Measurements from ENCODE around the gene CARD9. TPM values are rescaled to one million over a fixed set of nuclear protein-coding genes. Genes with fewer than 3 reads are reported as not detected.
A peak's percentile ranks its signal among the peaks of the same experiment; 100 is the strongest.

Gene CARD9, protein sequence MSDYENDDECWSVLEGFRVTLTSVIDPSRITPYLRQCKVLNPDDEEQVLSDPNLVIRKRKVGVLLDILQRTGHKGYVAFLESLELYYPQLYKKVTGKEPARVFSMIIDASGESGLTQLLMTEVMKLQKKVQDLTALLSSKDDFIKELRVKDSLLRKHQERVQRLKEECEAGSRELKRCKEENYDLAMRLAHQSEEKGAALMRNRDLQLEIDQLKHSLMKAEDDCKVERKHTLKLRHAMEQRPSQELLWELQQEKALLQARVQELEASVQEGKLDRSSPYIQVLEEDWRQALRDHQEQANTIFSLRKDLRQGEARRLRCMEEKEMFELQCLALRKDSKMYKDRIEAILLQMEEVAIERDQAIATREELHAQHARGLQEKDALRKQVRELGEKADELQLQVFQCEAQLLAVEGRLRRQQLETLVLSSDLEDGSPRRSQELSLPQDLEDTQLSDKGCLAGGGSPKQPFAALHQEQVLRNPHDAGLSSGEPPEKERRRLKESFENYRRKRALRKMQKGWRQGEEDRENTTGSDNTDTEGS
- 16.2 and 17.6 TPM in 2 replicates for total RNA-seq

- peaks cover 7% of the 10 kb centered on the region for H3K36me3 Mint-ChIP-seq (ENCODE audit: low read depth)
- no peaks in the 10 kb centered on the region for H3K27me3 Mint-ChIP-seq (ENCODE audit: low read depth)
- H3K4me3 Mint-ChIP-seq (ENCODE audit: low read depth): peak within 1 kb of the TSS; percentile 77
- H3K9me3 Mint-ChIP-seq: no peaks in the 10 kb centered on the region
- DNase-seq (ENCODE audit: low spot score): no peak
- intact Hi-C loops (cut with micrococcal nuclease): no loop called here
- H3K27ac Mint-ChIP-seq: peak within 1 kb of the TSS; percentile 55
- no peaks in the 10 kb centered on the region for H3K4me1 Mint-ChIP-seq (ENCODE audit: low read depth)
These were observed at the start of gene CARD9 for GRCh38 chr9:136373300-136374182. Gene CARD9, minus strand, starts transcription at chr9:136373669. Its CDS starts 1,591 bp downstream, at chr9:136372078.

GRCh38 chr9:136422876-136423275, 49.4 kb upstream of the CARD9 start:
- H3K27me3 Mint-ChIP-seq (ENCODE audit: low read depth): no peaks in the 10 kb centered on the region
- H3K4me1 Mint-ChIP-seq (ENCODE audit: low read depth): peaks cover 4% of the 10 kb centered on the region
- H3K9me3 Mint-ChIP-seq: no peaks in the 10 kb centered on the region
- intact Hi-C loops (cut with micrococcal nuclease): no loop called here
- H3K36me3 Mint-ChIP-seq (ENCODE audit: low read depth): peaks cover 66% of the 10 kb centered on the region
- H3K4me3 Mint-ChIP-seq (ENCODE audit: low read depth): no peak overlapping the region
- H3K27ac Mint-ChIP-seq: no peak overlapping the region
- DNase-seq (ENCODE audit: low spot score): no peak

GRCh38 chr9:136421791-136422190, 48.3 kb upstream of the CARD9 start:
- H3K27me3 Mint-ChIP-seq (ENCODE audit: low read depth): no peaks in the 10 kb centered on the region
- no peaks in the 10 kb centered on the region for H3K9me3 Mint-ChIP-seq
- intact Hi-C loops (cut with micrococcal nuclease): no loop called here
- no peak for DNase-seq (ENCODE audit: low spot score)
- no peak overlapping the region for H3K27ac Mint-ChIP-seq
- no peak overlapping the region for H3K4me3 Mint-ChIP-seq (ENCODE audit: low read depth)
- peaks cover 69% of the 10 kb centered on the region for H3K36me3 Mint-ChIP-seq (ENCODE audit: low read depth)
- H3K4me1 Mint-ChIP-seq (ENCODE audit: low read depth): peaks cover 4% of the 10 kb centered on the region

DNA sequence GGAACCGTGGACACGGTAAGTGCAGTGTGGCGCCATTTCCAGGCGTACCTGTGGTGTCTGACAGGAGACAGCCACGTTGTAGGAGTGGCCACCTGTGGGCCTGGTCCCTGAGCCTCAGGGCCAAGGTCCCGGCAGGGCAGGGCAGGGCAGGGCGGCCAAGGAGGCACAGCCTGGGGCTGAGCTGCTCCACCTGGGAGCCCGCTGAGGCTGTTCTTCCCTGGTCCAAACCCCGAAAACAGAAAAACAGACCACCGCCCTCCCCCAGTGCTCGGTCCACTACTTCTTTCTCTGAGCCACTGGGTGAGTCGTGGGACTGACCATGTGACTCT, 45.6 kb upstream of the CARD9 start:
- Mint-ChIP-seq H3K27ac (no peak overlapping the region), H3K9me3 (no peaks in the 10 kb centered on the region), H3K4me1 (ENCODE audit: low read depth) (no peaks in the 10 kb centered on the region), H3K4me3 (ENCODE audit: low read depth) (no peak overlapping the region), H3K27me3 (ENCODE audit: low read depth) (no peaks in the 10 kb centered on the region), H3K36me3 (ENCODE audit: low read depth) (peaks cover 71% of the 10 kb centered on the region)
- DNase-seq (ENCODE audit: low spot score): no peak
- intact Hi-C loops (cut with micrococcal nuclease): no loop called here

GRCh38 chr9:136418182-136419091, 45.0 kb upstream of the CARD9 start:
- Mint-ChIP-seq H3K27me3 (ENCODE audit: low read depth) (no peaks in the 10 kb centered on the region), H3K4me1 (ENCODE audit: low read depth) (no peaks in the 10 kb centered on the region), H3K4me3 (ENCODE audit: low read depth) (no peak overlapping the region), H3K36me3 (ENCODE audit: low read depth) (peaks cover 73% of the 10 kb centered on the region), H3K9me3 (no peaks in the 10 kb centered on the region), H3K27ac (no peak overlapping the region)
- DNase-seq (ENCODE audit: low spot score): no peak
- intact Hi-C loops (cut with micrococcal nuclease): no loop called here

DNA sequence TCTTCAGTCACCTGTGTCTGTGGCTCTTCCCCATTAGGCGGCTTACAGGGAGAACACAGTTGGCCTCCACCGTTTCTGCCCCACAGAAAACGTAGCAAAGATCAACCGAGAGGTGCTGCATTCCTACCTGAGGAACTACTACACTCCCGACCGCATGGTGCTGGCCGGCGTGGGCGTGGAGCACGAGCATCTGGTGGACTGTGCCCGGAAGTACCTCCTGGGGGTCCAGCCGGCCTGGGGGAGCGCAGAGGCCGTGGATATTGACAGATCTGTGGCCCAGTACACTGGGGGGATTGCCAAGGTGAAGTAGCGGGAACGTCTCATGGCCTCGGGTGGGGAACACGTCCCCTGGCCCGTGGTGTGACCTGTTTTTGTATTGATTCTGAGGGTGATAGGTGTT, 43.4 kb upstream of the CARD9 start:
- Mint-ChIP-seq H3K36me3 (ENCODE audit: low read depth) (peaks cover 79% of the 10 kb centered on the region), H3K9me3 (no peaks in the 10 kb centered on the region), H3K4me1 (ENCODE audit: low read depth) (peaks cover 6% of the 10 kb centered on the region), H3K27ac (no peak overlapping the region), H3K27me3 (ENCODE audit: low read depth) (no peaks in the 10 kb centered on the region), H3K4me3 (ENCODE audit: low read depth) (no peak overlapping the region)
- intact Hi-C loops (cut with micrococcal nuclease): no loop called here
- no peak for DNase-seq (ENCODE audit: low spot score)

DNA sequence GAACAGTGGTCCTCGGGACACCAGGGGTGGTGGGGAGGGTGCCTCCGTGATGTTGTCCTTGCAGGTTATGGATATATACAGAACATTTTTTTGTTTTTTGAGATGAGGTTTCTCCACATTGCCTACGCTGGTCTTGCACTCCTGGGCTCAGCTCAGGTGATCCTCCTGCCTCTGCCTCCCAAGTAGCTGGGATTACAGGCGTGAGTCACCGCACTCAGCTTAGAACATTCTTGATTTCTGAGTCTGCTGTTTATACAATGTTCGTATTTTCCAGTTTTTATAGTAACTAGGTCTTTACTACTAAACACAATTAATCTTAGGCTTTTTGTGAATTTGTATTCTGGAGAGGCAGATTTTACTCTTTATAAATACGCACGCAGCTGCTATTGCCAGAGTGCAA, 43.0 kb upstream of the CARD9 start:
- no peaks in the 10 kb centered on the region for H3K9me3 Mint-ChIP-seq
- H3K27ac Mint-ChIP-seq: no peak overlapping the region
- H3K36me3 Mint-ChIP-seq (ENCODE audit: low read depth): peaks cover 78% of the 10 kb centered on the region
- intact Hi-C loops (cut with micrococcal nuclease): no loop called here
- no peaks in the 10 kb centered on the region for H3K27me3 Mint-ChIP-seq (ENCODE audit: low read depth)
- no peak for DNase-seq (ENCODE audit: low spot score)
- peaks cover 9% of the 10 kb centered on the region for H3K4me1 Mint-ChIP-seq (ENCODE audit: low read depth)
- no peak overlapping the region for H3K4me3 Mint-ChIP-seq (ENCODE audit: low read depth)

DNA sequence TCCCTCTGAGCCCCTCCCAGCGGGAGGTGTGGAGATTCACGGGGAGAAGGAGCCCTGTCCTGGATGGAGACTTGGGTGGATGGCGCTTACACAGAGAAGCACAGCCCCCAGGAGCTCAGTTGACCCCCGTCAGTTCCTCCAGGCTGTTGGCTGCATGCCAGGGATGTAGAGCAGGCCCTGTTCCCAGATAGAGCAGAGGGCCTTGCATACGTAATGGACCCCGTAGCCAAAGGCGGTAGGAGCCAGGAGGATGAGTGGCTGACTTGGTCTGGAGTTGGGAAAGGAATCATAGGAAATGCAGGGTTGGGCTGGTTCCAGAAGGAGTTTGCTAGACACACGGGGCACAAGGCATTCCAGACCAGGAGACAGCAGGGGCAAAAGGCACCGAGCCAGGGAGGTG, 39.5 kb upstream of the CARD9 start:
- no peak for DNase-seq (ENCODE audit: low spot score)
- Mint-ChIP-seq H3K4me1 (ENCODE audit: low read depth) (peaks cover 29% of the 10 kb centered on the region), H3K9me3 (no peaks in the 10 kb centered on the region), H3K4me3 (ENCODE audit: low read depth) (no peak overlapping the region), H3K27ac (no peak overlapping the region), H3K36me3 (ENCODE audit: low read depth) (peaks cover 76% of the 10 kb centered on the region), H3K27me3 (ENCODE audit: low read depth) (no peaks in the 10 kb centered on the region)
- intact Hi-C loops (cut with micrococcal nuclease): no loop called here

GRCh38 chr9:136411378-136411777, 37.9 kb upstream of the CARD9 start:
- H3K27me3 Mint-ChIP-seq (ENCODE audit: low read depth): no peaks in the 10 kb centered on the region
- peaks cover 75% of the 10 kb centered on the region for H3K36me3 Mint-ChIP-seq (ENCODE audit: low read depth)
- H3K9me3 Mint-ChIP-seq: no peaks in the 10 kb centered on the region
- peak overlapping the region; percentile 86 for H3K27ac Mint-ChIP-seq
- H3K4me3 Mint-ChIP-seq (ENCODE audit: low read depth): peak overlapping the region; percentile 95
- intact Hi-C loops (cut with micrococcal nuclease): loop anchor here (2.0 kb wide), 1 partner anchor 71 kb away; the partner anchor contains the start of gene SEC16A
- no peak for DNase-seq (ENCODE audit: low spot score)
- peaks cover 32% of the 10 kb centered on the region for H3K4me1 Mint-ChIP-seq (ENCODE audit: low read depth)

GRCh38 chr9:136410500-136411287, 37.2 kb upstream of the CARD9 start, which contains the start of the genes ENTR1 and PMPCA:
Gene ENTR1, minus strand, starts transcription at chr9:136410614. Its CDS starts 217 bp downstream, at chr9:136410397.
Gene PMPCA, plus strand, starts transcription at chr9:136410658. Its CDS starts 11 bp downstream, at chr9:136410669.
- DNase-seq (ENCODE audit: low spot score): peak; percentile 93
- Mint-ChIP-seq H3K36me3 (ENCODE audit: low read depth) (peaks cover 73% of the 10 kb centered on the region), H3K4me1 (ENCODE audit: low read depth) (peaks cover 35% of the 10 kb centered on the region), H3K4me3 (ENCODE audit: low read depth) (peak within 1 kb of the TSS; percentile 95), H3K9me3 (no peaks in the 10 kb centered on the region), H3K27me3 (ENCODE audit: low read depth) (no peaks in the 10 kb centered on the region), H3K27ac (peak within 1 kb of the TSS; percentile 95)
- intact Hi-C loops (cut with micrococcal nuclease): loop anchor here (1.0 to 2.0 kb wide), 2 partner anchors 10 to 72 kb away; partner anchors contain the start of genes SEC16A and SNAPC4
